NAMALWA (cell line): Measurements from ENCODE around the gene ABCC1.
"Not testable (repeated sequence)": the region's sequence is repeated elsewhere in the genome, so short reads cannot be mapped to it uniquely, and the experiment has no call there.

Experiments
- DNase-seq: peaks from one replicate; pipeline ENCODE4 v3.0.0-alpha.2; 2015; ENCODE audit warnings: low spot score

Gene ABCC1

DNA sequence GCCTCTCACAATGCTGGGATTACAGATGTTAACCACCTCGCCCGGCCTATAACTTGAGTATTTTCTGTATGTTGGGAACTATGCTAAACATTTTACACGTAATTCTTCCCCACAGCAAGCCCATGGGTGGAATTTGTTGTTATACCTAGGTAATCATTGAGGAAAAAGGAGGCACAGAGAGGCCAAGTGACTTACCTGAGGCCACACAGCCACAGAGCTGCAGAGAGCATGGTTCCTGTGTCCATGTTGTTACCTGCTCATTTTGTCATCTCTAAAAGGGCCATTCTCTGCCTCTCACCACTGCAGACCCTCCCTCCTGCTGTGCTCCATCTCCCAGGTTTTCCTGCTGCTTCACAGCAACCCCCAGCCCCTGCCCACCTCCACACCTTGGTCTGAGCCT, 135.5 kb downstream of the ABCC1 start:
- no peak for DNase-seq

GRCh38 chr16:16086653-16087446, 137.4 kb downstream of the ABCC1 start:
- no peak for DNase-seq

GRCh38 chr16:16090238-16090637, 140.8 kb downstream of the ABCC1 start:
- DNase-seq = no peak

GRCh38 chr16:16092925-16093627, 143.7 kb downstream of the ABCC1 start:
- no peak for DNase-seq

GRCh38 chr16:16093628-16094332, 144.4 kb downstream of the ABCC1 start:
- no peak for DNase-seq

- no peak for DNase-seq
Measured at GRCh38 chr16:16095646-16096045, 146.2 kb downstream of the ABCC1 start.

DNA sequence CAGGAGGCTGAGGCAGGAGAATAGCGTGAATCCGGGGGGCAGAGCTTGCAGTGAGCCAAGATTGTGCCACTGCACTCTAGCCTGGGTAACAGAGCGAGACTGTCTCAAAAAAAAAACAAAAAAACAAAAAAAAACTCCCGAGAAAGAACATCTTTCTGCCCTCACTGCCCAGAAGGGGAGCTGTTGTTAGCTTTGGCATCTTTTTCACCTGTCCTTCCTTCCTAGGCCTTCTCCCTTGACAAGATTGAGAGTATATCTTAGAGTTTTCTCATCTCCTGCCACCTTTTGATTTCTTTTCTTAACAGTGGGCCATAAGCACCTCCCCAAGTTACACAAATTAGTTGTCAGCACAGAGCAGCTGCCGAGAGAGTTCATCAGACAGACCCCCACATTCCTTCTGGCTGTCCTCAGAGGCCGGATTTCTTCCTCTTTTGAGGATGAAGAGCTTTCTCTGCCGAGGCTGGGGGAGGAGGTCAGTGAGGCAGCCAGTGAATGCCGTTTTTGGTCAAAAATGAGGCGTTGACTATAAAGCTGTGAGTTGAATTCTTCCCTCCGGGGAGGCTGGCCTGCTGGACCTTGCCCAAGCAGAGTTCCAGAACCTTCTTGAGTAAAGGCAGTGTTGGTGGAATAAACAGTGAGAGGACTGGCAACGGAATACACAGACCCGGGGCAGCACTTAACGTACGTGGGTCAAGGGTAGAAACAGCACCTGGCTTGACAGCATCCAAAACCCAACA, 146.9 kb downstream of the ABCC1 start:
- peak; percentile 32 for DNase-seq

DNA sequence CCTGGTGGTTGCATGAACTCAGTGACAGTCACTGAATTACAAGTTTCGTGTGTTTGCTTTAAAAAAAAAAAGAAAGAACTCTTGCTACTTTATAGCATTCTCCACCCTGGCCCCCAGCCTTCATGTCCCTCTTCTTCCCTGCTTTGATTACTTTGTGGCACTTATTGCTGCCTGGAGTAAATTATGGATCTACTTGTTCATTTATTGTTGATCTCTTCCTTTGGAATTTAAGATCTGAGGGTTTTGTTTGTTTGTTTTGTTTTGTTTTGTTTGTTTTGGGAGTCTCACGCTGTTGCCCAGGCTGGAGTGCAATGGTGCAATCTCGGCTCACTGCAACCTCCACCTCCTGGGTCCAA, 147.4 kb downstream of the ABCC1 start:
- DNase-seq = no peak

DNA sequence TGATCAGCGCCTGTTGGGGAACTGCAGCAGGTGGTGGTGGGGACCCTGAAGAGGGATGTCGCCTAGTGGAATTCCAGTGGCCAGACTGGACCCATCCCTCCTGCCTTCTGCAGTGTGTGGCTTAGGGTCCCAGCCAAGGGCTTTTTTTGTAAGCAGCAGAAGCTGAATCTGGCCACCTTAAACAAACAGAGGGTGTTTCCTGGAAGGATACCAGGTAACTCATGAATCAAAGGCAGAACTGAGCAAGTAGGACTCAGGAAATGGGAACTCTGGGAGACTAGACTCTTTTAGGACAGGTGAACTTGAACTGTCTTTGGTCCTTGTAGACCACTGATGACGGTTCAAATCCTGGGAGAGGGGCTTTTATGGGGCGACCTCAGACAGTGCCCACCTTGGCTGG, 149.9 kb downstream of the ABCC1 start:
- no peak for DNase-seq

DNA sequence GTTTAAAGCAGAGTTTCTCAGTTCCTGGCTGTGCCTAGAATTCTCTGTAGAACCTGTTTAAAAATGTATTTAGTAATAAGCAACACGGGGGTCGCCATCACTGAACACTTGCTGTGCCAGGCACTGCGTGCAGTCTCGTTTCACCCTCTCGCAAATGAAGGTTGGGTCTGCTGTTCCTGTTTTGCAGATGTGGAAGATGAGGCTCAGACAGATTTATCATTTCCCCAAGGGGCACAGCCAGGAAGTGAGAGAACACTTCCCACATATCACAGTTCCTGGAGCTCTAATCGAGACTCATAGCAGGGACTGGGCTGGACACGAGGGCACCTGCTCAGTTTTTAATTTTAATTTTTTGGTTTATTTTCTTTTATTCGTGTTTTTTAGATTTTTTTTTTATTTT, 151.2 kb downstream of the ABCC1 start:
- no peak for DNase-seq

DNA sequence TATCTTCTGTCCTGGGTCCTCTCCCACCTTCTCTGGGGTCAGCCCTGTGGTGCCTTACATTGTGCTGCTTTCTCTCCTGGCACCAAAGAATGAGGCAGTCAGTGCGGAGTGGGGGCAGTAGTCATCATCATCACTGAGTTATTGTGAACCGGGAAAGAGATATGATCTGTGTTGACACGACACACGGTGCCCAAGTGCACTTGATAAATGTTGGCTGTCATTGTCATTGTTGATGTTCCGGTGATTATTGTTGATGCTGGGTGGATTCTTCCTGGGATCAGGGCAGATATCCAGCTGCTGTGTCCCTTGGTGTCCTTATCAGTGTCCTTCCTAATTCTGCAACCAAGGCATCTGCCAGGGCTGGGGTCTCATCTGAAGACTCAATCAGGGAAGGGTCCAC, 152.2 kb downstream of the ABCC1 start:
- DNase-seq = no peak

GRCh38 chr16:16102738-16103137, 153.3 kb downstream of the ABCC1 start:
- DNase-seq = no peak

DNA sequence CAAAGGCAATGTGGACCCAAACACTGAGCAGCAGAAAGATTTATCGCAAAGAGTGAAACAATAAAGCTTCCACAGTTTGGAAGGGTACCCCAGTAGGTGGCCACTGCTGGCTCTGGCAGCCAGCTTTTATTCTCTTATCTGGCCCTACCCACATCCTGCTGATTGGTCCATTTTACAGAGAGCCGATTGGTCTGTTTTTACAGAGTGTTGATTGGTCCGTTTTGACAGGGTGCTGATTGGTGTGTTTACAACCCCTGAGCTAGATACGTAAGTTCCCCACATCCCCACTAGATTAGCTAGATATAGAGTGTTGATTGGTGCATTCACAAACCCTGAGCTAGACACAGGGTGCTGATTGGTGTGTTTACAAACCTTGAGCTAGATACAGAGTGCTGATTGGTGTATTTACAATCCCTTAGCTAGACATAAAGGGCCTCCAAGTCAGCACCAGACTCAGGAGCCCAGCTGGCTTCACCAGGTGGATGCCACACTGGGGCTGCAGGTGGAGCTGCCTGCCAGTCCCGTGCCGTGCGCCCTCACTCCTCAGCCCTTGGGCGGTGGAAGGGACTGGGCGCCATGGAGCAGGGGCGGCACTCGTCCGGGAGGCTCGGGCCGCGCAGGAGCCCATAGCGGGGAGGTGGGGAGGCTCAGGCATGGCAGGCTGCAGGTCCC, 154.9 kb downstream of the ABCC1 start:
- DNase-seq = peak; percentile 33

- not testable (repeated sequence) for DNase-seq
Measured at GRCh38 chr16:16104804-16105141, 155.4 kb downstream of the ABCC1 start.

DNA sequence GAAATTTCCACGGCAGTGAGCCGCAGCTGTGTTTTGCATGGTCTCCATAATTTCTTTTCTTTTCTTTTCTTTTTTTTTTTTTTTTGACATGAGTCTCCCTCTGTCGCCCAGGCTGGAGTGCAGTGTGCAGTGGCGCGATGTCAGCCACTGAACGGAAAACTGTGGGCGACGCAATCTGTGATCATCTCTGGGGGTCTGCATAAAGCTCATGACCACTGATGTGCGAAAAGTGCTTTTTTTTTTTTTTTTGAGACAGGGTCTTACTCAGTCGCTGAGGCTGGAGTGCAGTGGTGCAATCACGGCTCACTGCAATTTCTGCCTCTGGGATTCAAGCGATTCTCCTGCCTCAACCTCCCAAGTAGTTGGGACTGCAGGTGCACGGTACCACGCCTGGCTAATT, 156.2 kb downstream of the ABCC1 start:
- no peak for DNase-seq

DNA sequence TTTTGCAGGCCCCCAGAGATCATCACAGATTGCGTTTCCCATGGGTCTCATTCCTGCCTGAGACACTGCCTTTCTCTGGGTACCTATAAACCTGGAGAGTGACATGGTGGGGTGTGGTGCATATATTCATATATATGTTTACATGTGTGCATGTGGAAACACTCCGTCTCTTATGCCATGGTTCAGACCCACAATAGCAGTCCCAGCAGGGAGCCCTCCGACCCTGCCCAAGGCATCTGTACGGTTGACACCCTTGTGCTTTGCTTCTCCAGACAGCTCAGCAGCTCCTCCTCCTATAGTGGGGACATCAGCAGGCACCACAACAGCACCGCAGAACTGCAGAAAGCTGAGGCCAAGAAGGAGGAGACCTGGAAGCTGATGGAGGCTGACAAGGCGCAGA, 157.1 kb downstream of the ABCC1 start:
- DNase-seq = no peak

DNA sequence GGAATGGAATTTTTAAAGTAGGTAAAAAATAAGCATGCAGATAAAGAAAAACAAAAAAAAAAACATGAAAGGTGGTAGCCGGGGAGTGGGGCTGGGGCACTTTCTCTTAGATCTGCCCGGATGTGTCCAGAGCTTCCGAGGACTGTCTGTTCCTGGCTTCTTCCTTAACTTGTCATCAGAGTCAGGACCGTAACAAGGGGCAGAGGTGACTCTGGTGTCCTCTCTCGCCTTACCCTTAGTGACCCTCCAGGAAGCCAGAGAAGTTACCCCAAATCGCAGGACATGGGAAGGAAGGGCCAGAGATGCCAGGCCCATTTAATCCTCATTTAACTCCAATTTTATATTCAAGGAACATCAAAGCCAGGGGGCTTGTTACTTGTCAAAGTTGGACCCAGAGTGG, 158.4 kb downstream of the ABCC1 start:
- no peak for DNase-seq

- DNase-seq = no peak
Measured at GRCh38 chr16:16108759-16109158, 159.3 kb downstream of the ABCC1 start.

DNA sequence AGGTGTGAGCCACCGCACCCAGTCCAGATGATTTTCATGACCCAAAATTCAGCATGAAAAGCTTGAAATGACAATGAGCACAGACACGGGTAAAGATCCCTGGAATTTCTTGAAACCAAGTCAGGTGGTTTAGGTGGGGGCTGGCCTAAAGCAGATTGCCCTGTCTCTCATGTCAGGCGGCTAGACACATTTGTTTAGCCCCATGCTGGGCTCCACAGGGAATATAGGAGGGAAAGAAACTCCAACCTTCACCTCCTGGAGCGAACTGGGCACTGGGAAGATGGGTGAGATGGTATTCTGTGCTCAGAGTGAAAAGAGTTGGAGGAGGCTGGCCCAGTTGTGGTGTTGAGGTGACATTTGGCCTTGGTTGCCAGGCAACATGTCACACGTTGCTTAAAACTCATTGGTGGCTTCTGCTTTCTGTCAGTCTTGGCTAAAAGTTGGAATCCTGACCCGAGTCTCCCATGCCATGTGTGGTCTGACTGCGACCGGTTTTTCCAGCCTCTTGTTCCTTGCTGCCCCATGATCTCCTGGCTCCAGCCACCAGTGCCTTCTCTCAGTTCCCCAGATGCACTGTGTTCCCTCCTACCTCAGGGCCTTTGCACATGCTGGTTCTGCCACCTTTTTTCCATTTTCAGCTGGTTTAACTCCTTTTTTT, 160.2 kb downstream of the ABCC1 start:
- DNase-seq = no peak

GRCh38 chr16:16110111-16110490, 160.7 kb downstream of the ABCC1 start:
- no peak for DNase-seq

GRCh38 chr16:16111639-16112038, 162.2 kb downstream of the ABCC1 start:
- no peak for DNase-seq
